Cerebellar nuclear complex (tissue), 1 donor: ENCODE results near the gene COX4I2.
A peak's percentile ranks its signal among the peaks of the same experiment; 100 is the strongest.

Experiments
- DNase-seq, 2 experiments: peaks; one replicate each; lab custom pipeline; 2025; lab: John Stamatoyannopoulos, UW

The COX4I2 gene

DNA sequence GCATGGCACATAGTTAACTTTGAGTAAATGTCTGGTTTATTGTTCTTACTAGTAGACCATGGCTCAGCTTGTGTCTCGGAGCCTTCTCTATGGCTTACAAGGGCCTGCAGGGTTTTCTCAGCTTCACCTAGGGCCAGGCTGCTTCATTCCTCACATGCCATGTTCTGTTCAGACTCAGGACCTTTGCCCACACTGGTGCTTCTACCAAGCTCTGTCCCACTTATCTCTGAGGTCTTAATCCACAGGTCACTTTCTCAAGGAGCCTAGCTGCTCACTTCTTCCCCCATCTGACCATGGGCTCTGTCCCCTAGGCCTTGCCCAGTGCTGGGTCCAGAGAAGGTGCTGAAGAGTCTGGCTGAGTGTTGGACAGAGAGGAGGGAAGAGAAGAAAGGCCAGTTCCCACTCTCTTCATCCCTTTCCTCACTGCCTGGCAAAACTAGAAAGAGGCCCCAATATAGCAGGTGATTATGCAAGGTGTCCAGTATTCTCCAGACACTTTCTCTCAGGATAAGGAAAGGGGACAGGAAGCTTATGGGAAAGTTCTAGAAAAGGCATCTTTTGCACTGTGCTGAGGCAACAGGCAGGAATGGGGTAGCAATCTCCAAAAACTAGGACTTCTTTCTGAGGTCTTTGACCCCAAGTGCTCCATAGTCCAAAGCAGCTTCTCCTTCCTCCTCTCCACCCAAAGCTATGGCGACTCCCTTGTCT lies 40.0 kb downstream of the COX4I2 start:
- no peak for DNase-seq

GRCh38 chr20:31678389-31679356 lies 41.0 kb downstream of the COX4I2 start:
- no peak for DNase-seq

- no peak for DNase-seq
Measured at GRCh38 chr20:31679357-31680285, 41.9 kb downstream of the COX4I2 start.

- DNase-seq, result no peak
Measured at GRCh38 chr20:31680286-31681127, 42.8 kb downstream of the COX4I2 start.

DNA sequence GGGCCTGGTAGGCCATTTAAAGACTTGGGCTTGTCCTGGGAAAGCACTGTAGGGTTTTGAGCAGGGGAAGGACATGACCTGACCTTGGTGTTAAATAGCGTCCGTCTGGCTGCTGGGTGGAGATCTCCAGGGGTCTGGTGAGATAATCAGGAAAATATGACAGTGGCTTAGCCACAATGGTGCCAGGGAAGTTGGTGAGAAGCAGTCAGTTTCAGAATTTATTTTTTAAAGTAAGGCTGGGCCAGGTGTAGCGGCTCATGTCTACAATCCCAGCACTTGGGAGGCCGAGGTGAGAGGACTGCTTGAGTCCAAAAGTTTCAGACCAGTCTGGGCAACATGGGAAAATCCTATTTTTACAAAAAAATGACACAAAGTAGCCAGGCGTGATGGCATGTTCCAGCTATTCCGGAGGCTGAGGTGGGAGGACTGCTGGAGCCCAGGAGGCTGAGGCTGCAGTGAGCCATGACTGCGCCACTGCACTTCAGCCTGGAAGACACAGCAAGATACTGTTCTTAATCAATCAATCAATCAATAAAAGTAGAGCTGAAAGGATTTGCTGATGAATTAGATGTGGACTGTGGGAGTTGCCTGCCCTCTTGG lies 43.5 kb downstream of the COX4I2 start:
- DNase-seq, result no peak

GRCh38 chr20:31681769-31682168 lies 44.1 kb downstream of the COX4I2 start:
- DNase-seq, result no peak

DNA sequence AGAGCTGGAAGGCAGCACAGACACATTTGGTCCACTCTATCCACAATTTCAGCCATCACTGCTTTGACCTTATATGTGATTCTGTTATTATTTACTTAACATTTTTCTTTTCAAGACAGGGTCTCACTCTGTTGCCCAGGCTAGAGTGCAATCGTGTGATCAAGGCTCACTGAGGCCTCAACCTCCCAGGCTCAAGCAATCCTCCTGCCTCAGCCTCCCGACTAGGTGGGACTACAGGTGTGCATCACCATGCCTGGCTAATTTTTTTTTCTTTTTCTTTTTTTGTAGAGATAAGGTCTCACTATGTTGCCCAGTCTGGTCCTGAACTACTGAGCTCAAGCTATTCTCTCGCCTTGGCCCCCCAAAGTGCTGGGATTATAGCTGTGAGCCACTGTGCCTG lies 44.6 kb downstream of the COX4I2 start:
- no peak for DNase-seq

- DNase-seq, result no peak
Measured at GRCh38 chr20:31682927-31683326, 45.2 kb downstream of the COX4I2 start.

DNA sequence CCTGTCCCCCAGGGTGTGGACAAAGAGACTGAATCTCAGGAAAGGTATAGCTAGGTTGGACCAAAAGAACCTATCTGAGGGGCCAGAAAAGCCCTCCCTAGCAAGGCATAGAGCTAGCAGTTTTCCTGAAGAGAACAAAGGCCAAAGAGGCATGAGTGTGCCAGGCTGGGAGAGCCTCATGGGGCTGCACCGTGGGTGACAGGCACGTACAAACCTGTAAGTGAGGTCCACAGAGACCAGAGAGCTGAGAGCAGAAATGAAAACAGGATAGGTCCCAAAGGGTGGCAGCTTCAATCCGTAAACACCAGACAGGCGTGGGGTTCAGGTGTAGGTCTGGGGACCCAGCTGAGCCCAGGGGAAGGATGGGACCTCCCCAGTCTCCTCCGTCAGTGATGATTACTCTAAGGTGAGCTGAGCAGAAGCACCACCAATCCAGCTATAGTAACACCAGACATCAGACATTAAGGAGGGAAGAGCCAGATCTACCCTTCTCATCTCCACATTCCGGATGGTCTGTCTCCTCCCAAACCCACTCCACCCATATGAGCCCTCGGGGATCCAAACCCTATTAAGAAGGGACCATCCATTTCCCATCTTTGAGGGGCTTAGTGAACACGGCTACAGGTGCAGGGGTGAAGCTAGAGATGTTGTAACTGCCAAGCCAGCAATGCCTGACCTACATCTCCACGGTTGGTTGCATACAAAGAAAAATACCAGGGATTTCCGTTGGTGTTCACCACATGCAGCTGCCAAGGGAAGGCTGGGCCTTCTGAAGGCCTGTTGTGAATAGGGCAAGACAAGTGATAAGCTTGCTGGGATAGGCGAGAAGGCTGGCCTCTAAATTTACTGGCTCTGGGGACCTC lies 46.7 kb downstream of the COX4I2 start:
- DNase-seq, result peak in 1 of 2 experiments; percentile 46

- no peak for DNase-seq
Measured at GRCh38 chr20:31685853-31686643, 48.3 kb downstream of the COX4I2 start.

GRCh38 chr20:31687777-31688176 lies 50.1 kb downstream of the COX4I2 start:
- DNase-seq, result no peak

DNA sequence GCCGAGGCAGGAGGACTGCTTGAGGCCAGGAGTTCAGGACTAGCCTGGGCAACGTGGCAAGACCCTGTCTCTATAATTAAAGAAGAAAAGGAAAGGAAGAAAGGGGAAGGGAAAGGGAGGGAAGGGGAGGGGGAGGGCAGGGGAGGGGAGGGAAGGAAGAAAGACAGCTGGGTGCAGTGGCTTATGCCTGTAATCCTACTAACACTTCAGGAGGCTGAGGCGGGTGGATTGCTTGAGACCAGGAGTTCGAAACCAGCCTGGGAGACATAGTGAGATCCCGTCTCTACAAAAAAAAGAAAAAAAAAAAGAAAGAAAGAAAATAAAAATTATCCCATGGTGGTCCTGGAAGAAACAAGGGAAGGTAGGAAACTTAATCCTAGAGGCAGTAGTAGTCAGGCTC lies 51.4 kb downstream of the COX4I2 start:
- DNase-seq, result no peak

DNA sequence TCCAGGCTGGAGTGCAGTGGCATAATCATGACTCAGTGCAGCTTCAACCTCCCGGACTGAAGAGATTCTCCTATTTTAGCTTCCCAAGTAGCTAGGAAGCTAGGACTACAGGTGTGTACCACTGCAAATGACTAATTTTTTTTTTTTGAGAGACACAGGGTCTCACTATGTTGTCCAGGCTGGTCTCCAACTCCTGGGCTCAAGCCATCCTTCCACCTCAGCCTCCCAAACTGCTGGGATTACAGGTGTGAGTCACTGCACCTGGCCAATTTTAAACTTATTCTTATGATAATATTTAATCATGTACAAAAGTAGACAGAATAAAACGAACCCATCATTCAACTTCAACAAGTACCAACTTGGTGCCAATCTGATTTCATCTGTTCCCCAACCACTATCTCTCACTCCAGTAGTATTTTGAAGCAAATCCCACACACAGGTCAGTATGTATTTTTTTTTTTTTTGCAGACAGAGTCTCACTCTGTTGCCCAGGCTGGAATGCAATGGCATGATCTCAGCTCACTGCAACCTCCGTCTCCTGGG lies 52.5 kb downstream of the COX4I2 start:
- DNase-seq, result no peak

- DNase-seq, result no peak
Measured at GRCh38 chr20:31691646-31692275, 54.0 kb downstream of the COX4I2 start.

DNA sequence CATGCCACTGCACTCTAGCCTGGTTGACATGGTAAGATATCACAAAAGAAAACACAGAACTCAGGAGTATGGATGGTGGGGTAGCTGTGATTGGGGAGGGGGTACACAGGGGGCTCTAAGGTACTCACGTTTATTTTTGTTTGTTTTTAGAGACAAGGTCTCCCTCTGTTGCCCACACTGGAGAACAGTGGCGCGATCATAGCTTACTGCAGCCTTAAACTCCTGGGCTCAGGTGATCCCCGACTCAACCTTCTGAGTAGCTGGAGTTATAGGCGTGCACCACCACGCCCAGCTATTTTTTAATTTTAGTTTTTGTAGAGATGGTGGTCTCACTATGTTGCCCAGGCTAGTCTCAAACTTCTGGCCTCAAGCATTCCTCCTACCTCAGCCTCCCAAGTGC lies 55.7 kb downstream of the COX4I2 start:
- no peak for DNase-seq

GRCh38 chr20:31693987-31694661 lies 56.4 kb downstream of the COX4I2 start:
- peak in 1 of 2 experiments; percentile 60 for DNase-seq
